Thymus (tissue), 11 donors: ENCODE results near the gene BCLAF1. TPM values are rescaled to one million over a fixed set of nuclear protein-coding genes. Genes with fewer than 3 reads are reported as not detected.

Experiments used
- DNase-seq, 9 donors: peaks; one replicate each; pipeline ENCODE4 v3.0.0-alpha.2; 2013; ENCODE audit warnings: low spot score in 9 of 9, low read depth in 6 of 9, missing footprints in 1 of 9
- H3K27ac ChIP-seq, 2 donors: one replicate each; pipeline ENCODE4 v1.5.1; 2013; ENCODE audit warnings: control low read depth in 1 of 2, low read depth in 1 of 2, low read length in 1 of 2, mild to moderate bottlenecking in 1 of 2, moderate library complexity in 1 of 2
- H3K27me3 ChIP-seq, 2 donors: one replicate each; pipeline ENCODE4 v1.5.1; 2013; ENCODE audit warnings: low read length in 1 of 2; ENCODE audit not compliant: control insufficient read depth in 2 of 2, insufficient read depth in 1 of 2
- H3K36me3 ChIP-seq, 2 donors: one replicate each; pipeline ENCODE4 v1.5.1; 2013; ENCODE audit warnings: low read length in 1 of 2, mild to moderate bottlenecking in 1 of 2, moderate library complexity in 1 of 2; ENCODE audit not compliant: control insufficient read depth in 2 of 2, insufficient read depth in 2 of 2
- H3K4me1 ChIP-seq, 2 donors: one replicate each; pipeline ENCODE4 v1.5.1; 2013; ENCODE audit warnings: low read length in 2 of 2; ENCODE audit not compliant: control insufficient read depth in 2 of 2, insufficient read depth in 2 of 2
- H3K4me3 ChIP-seq, 2 donors: one replicate each; pipeline ENCODE4 v1.5.1; 2013; ENCODE audit warnings: low read length in 2 of 2, control low read depth in 1 of 2, mild to moderate bottlenecking in 1 of 2
- H3K9me3 ChIP-seq, 2 donors: one replicate each; pipeline ENCODE4 v1.5.1; 2013; ENCODE audit warnings: low read length in 1 of 2, mild to moderate bottlenecking in 1 of 2; ENCODE audit not compliant: control insufficient read depth in 2 of 2, insufficient read depth in 1 of 2
- WGBS: extraction: QIAGEN DNeasy Blood & Tissue Kit; methylation state at CpG from one replicate; pipeline ENCODE4 v1.1.7; 2013; 5-methylcytosine and 5-hydroxymethylcytosine counted together
- polyA plus RNA-seq: library from polyadenylated mRNA; stranded (reverse); fragments of 200-250 nt; gene quantifications from one replicate; pipeline ENCODE4 v1.2.3, GENCODE V29; 2013
- total RNA-seq: library from RNA; stranded (reverse); fragments of 120-200 nt; gene quantifications from one replicate; pipeline ENCODE4 v1.2.4, GENCODE V29; 2013
- donor health status: healthy.

BCLAF1 gene
- total and polyA plus RNA-seq, 2 donors = 44.6 to 147 TPM

GRCh38 chr6:136331461-136331860 is 41.8 kb upstream of the BCLAF1 start:
- Histone ChIP-seq H3K27me3 (no peaks in the 10 kb centered on the region), H3K4me1 (no peaks in the 10 kb centered on the region), H3K4me3 (no peak overlapping the region), H3K36me3 (no peaks in the 10 kb centered on the region), H3K27ac (no peak overlapping the region), H3K9me3 (no peaks in the 10 kb centered on the region)
- DNase-seq = no peak
- WGBS = 95% methylated on average over 1 of the region's 1 CpG

- Histone ChIP-seq H3K27ac (no peak overlapping the region), H3K27me3 (no peaks in the 10 kb centered on the region), H3K4me3 (no peak overlapping the region), H3K36me3 (no peaks in the 10 kb centered on the region), H3K4me1 (no peaks in the 10 kb centered on the region), H3K9me3 (no peaks in the 10 kb centered on the region)
- DNase-seq = no peak
- WGBS = 96% methylated on average over 8 of the region's 8 CpGs
Observed at GRCh38 chr6:136330634-136331033, 41.0 kb upstream of the BCLAF1 start.

- no peaks in the 10 kb centered on the region for H3K4me1 ChIP-seq
- no peaks in the 10 kb centered on the region for H3K9me3 ChIP-seq
- DNase-seq = no peak
- H3K27ac ChIP-seq = no peak overlapping the region
- no peaks in the 10 kb centered on the region for H3K27me3 ChIP-seq
- H3K36me3 ChIP-seq = no peaks in the 10 kb centered on the region
- 94% methylated on average over 8 of the region's 8 CpGs for WGBS
- H3K4me3 ChIP-seq = no peak overlapping the region
Observed at GRCh38 chr6:136326038-136326553, 36.5 kb upstream of the BCLAF1 start.

GRCh38 chr6:136324686-136325380 is 35.2 kb upstream of the BCLAF1 start:
- Histone ChIP-seq H3K36me3 (no peaks in the 10 kb centered on the region), H3K9me3 (no peaks in the 10 kb centered on the region), H3K4me1 (no peaks in the 10 kb centered on the region), H3K27ac (no peak overlapping the region), H3K4me3 (no peak overlapping the region), H3K27me3 (no peaks in the 10 kb centered on the region)
- 90% methylated on average over 10 of the region's 10 CpGs for WGBS
- DNase-seq = no peak

GRCh38 chr6:136323431-136324112 is 33.9 kb upstream of the BCLAF1 start:
- H3K4me1 ChIP-seq = no peaks in the 10 kb centered on the region
- DNase-seq = no peak
- H3K27ac ChIP-seq = no peak overlapping the region
- H3K4me3 ChIP-seq = no peak overlapping the region
- H3K27me3 ChIP-seq = no peaks in the 10 kb centered on the region
- 95% methylated on average over 10 of the region's 10 CpGs for WGBS
- H3K36me3 ChIP-seq = no peaks in the 10 kb centered on the region
- no peaks in the 10 kb centered on the region for H3K9me3 ChIP-seq

GRCh38 chr6:136319732-136320131 is 30.1 kb upstream of the BCLAF1 start:
- DNase-seq = no peak

GRCh38 chr6:136318676-136319075 is 29.0 kb upstream of the BCLAF1 start:
- no peak for DNase-seq
- Histone ChIP-seq H3K9me3 (no peaks in the 10 kb centered on the region), H3K36me3 (no peaks in the 10 kb centered on the region), H3K4me3 (no peak overlapping the region), H3K27me3 (no peaks in the 10 kb centered on the region), H3K27ac (no peak overlapping the region), H3K4me1 (no peaks in the 10 kb centered on the region)
- WGBS = 90% methylated on average over 4 of the region's 4 CpGs

More at GRCh38 chr6:136319732-136320131, 30.1 kb upstream of the BCLAF1 start:
- Histone ChIP-seq H3K4me3 (no peak overlapping the region), H3K9me3 (no peaks in the 10 kb centered on the region), H3K27me3 (no peaks in the 10 kb centered on the region), H3K36me3 (no peaks in the 10 kb centered on the region), H3K4me1 (no peaks in the 10 kb centered on the region), H3K27ac (no peak overlapping the region)

GRCh38 chr6:136317971-136318370 is 28.3 kb upstream of the BCLAF1 start:
- H3K27ac ChIP-seq = no peak overlapping the region
- H3K27me3 ChIP-seq = no peaks in the 10 kb centered on the region
- DNase-seq = no peak
- H3K9me3 ChIP-seq = no peaks in the 10 kb centered on the region
- H3K36me3 ChIP-seq = no peaks in the 10 kb centered on the region
- H3K4me1 ChIP-seq = no peaks in the 10 kb centered on the region
- no peak overlapping the region for H3K4me3 ChIP-seq
- WGBS = 92% methylated on average over 6 of the region's 6 CpGs

- Histone ChIP-seq H3K27me3 (no peaks in the 10 kb centered on the region), H3K9me3 (no peaks in the 10 kb centered on the region), H3K27ac (no peak overlapping the region), H3K4me1 (no peaks in the 10 kb centered on the region), H3K4me3 (no peak overlapping the region), H3K36me3 (no peaks in the 10 kb centered on the region)
- WGBS = 64% methylated on average over 5 of the region's 5 CpGs
- DNase-seq = peak; percentile 24 to 81 (median 50)
Observed at GRCh38 chr6:136317021-136317694, 27.5 kb upstream of the BCLAF1 start.
